ENCODE results near the gene PCDH15.

The PCDH15 gene

GRCh38 chr10:54026340-54026739, 774.7 kb downstream of the PCDH15 start:
- DNase-seq (ENCODE audit: low read depth): no peak
- no peak for TF ChIP-seq CTCF (IDR thresholded peaks at IDR 0.05; ENCODE audit: low read depth, low read length, missing control alignments)
- no peak overlapping the region for H3K4me3 ChIP-seq (ENCODE audit: low read depth, low read length)

- TF ChIP-seq CTCF (IDR thresholded peaks at IDR 0.05; ENCODE audit: low read depth, low read length, missing control alignments): no peak
- no peak overlapping the region for H3K4me3 ChIP-seq (ENCODE audit: low read depth, low read length)
- DNase-seq (ENCODE audit: low read depth): no peak
These were observed 789.9 kb downstream of the PCDH15 start for GRCh38 chr10:54011117-54011516.

GRCh38 chr10:54010337-54010933, 790.6 kb downstream of the PCDH15 start:
- DNase-seq (ENCODE audit: low read depth): no peak
- no peak for TF ChIP-seq CTCF (IDR thresholded peaks at IDR 0.05; ENCODE audit: low read depth, low read length, missing control alignments)
- H3K4me3 ChIP-seq (ENCODE audit: low read depth, low read length): no peak overlapping the region

- no peak for DNase-seq (ENCODE audit: low read depth)
- TF ChIP-seq CTCF (IDR thresholded peaks at IDR 0.05; ENCODE audit: low read depth, low read length, missing control alignments): no peak
- H3K4me3 ChIP-seq (ENCODE audit: low read depth, low read length): no peak overlapping the region
These were observed 791.4 kb downstream of the PCDH15 start for GRCh38 chr10:54009672-54010071.

GRCh38 chr10:54002077-54002476, 799.0 kb downstream of the PCDH15 start:
- no peak for TF ChIP-seq CTCF (IDR thresholded peaks at IDR 0.05; ENCODE audit: low read depth, low read length, missing control alignments)
- no peak for DNase-seq (ENCODE audit: low read depth)

GRCh38 chr10:53997953-53998352, 803.1 kb downstream of the PCDH15 start:
- no peak for TF ChIP-seq CTCF (IDR thresholded peaks at IDR 0.05; ENCODE audit: low read depth, low read length, missing control alignments)
- DNase-seq (ENCODE audit: low read depth): no peak
- H3K4me3 ChIP-seq (ENCODE audit: low read depth, low read length): no peak overlapping the region

More at GRCh38 chr10:54002077-54002476, 799.0 kb downstream of the PCDH15 start:
- H3K4me3 ChIP-seq (ENCODE audit: low read depth, low read length): no peak overlapping the region

GRCh38 chr10:53990799-53991238, 810.2 kb downstream of the PCDH15 start:
- no peak overlapping the region for H3K4me3 ChIP-seq (ENCODE audit: low read depth, low read length)
- TF ChIP-seq CTCF (IDR thresholded peaks at IDR 0.05; ENCODE audit: low read depth, low read length, missing control alignments): no peak
- no peak for DNase-seq (ENCODE audit: low read depth)
